Measurements from ENCODE around the gene EPM2A. TPM values are rescaled to one million over a fixed set of nuclear protein-coding genes. Genes with fewer than 3 reads are reported as not detected.

Gene EPM2A
- total and polyA plus RNA-seq, 8 donors, result 2.6 to 4.8 (median 4.3) TPM

GRCh38 chr6:145600299-145600698 is 135.0 kb downstream of the EPM2A start:
- 49 to 64% methylated on average over 2 of the region's 2 CpGs for WGBS, 2 donors
- H3K36me3 ChIP-seq, result no peaks in the 10 kb centered on the region
- H3K4me3 ChIP-seq, result no peak overlapping the region
- no peak for DNase-seq
- no peaks in the 10 kb centered on the region for H3K27me3 ChIP-seq
- ATAC-seq, result no peak
- intact Hi-C loops (cut with DNase I), result no loop called here
- no peak for TF ChIP-seq CTCF (IDR thresholded peaks at IDR 0.05)
- FAIRE-seq, result no peak
- no peak overlapping the region for H3K27ac ChIP-seq
- H3K4me1 ChIP-seq, result no peaks in the 10 kb centered on the region
- H3K9me3 ChIP-seq, result no peaks in the 10 kb centered on the region

- no peaks in the 10 kb centered on the region for H3K4me1 ChIP-seq
- H3K27me3 ChIP-seq, result no peaks in the 10 kb centered on the region
- ATAC-seq (no peak), DNase-seq (no peak), FAIRE-seq (no peak)
- TF ChIP-seq CTCF (IDR thresholded peaks at IDR 0.05), result no peak
- no peaks in the 10 kb centered on the region for H3K36me3 ChIP-seq
- no peak overlapping the region for H3K27ac ChIP-seq
- peaks cover 0 to 3% (median 0%) of the 10 kb centered on the region in 4 donors for H3K9me3 ChIP-seq
- intact Hi-C loops (cut with DNase I), result no loop called here
- H3K4me3 ChIP-seq, result no peak overlapping the region
- 49 to 61% methylated on average over 1 of the region's 1 CpG for WGBS, 2 donors
Measured at GRCh38 chr6:145588981-145589380, 146.3 kb downstream of the EPM2A start.

GRCh38 chr6:145587334-145587733 is 148.0 kb downstream of the EPM2A start:
- H3K27me3 ChIP-seq, result no peaks in the 10 kb centered on the region
- no peak overlapping the region for H3K4me3 ChIP-seq
- H3K4me1 ChIP-seq, result no peaks in the 10 kb centered on the region
- FAIRE-seq (no peak), DNase-seq (no peak), ATAC-seq (no peak)
- no peak for TF ChIP-seq CTCF (IDR thresholded peaks at IDR 0.05)
- H3K36me3 ChIP-seq, result no peaks in the 10 kb centered on the region
- H3K9me3 ChIP-seq, result peaks cover 0 to 3% (median 0%) of the 10 kb centered on the region in 4 donors
- no peak overlapping the region for H3K27ac ChIP-seq
- intact Hi-C loops (cut with DNase I), result no loop called here

GRCh38 chr6:145583753-145584152 is 151.6 kb downstream of the EPM2A start:
- 44 to 86% methylated on average over 3 of the region's 3 CpGs for WGBS, 2 donors
- intact Hi-C loops (cut with DNase I), result no loop called here
- ATAC-seq, result no peak
- FAIRE-seq, result no peak
- no peak overlapping the region for H3K4me3 ChIP-seq
- DNase-seq, result peak in 1 of 6 donors; percentile 24
- no peaks in the 10 kb centered on the region for H3K27me3 ChIP-seq
- no peaks in the 10 kb centered on the region for H3K36me3 ChIP-seq
- no peaks in the 10 kb centered on the region for H3K4me1 ChIP-seq
- no peak for TF ChIP-seq CTCF (IDR thresholded peaks at IDR 0.05)
- no peaks in the 10 kb centered on the region for H3K9me3 ChIP-seq
- H3K27ac ChIP-seq, result no peak overlapping the region

Other genes starting within 250 kb of the EPM2A start
- gene FBXO30, start 79.3 kb upstream of the EPM2A start, total RNA-seq, result 1 to 10 TPM; 2.2 to 5.6 (median 2.7) TPM
- 1 to 10 TPM; 1.5 to 2.6 TPM for gene FBXO30, start 79.3 kb upstream of the EPM2A start, polyA plus RNA-seq
- gene SHPRH, start 228.8 kb upstream of the EPM2A start, total RNA-seq, result 10 to 100 TPM in 1 of 6 donors, 1 to 10 TPM in 5; 6.3 to 12.0 (median 8.0) TPM
- gene SHPRH, start 228.8 kb upstream of the EPM2A start, polyA plus RNA-seq, result 1 to 10 TPM; 2.7 to 3.5 TPM